SK-N-MC (cell line): ENCODE results near the gene CREB3L4.

Experiments
- EZH2 ChIP-seq: fragments of 200-600 bp; sonication (generic); IDR thresholded peaks from one replicate; pipeline ENCODE4 v1.6.1; 2017; ENCODE audit warnings: antibody characterized with exemption
- FOXP2 ChIP-seq: optimal IDR thresholded peaks from 2 replicates; pipeline ENCODE3; 2011; ENCODE audit warnings: mild to moderate bottlenecking, moderate library complexity; ENCODE audit not compliant: insufficient read depth; ENCODE audit errors: extremely low read length, control extremely low read depth
- POLR2AphosphoS5 ChIP-seq: IDR thresholded peaks from 2 replicates; pipeline ENCODE4 v1.6.1; 2012; ENCODE audit warnings: mild to moderate bottlenecking, low read depth, low read length, borderline replicate concordance

- TF ChIP-seq FOXP2: no peak
- TF ChIP-seq EZH2: no peak
- no peak for TF ChIP-seq POLR2AphosphoS5
These were observed 33.7 kb upstream of the CREB3L4 start for GRCh38 chr1:153933955-153934354.
